ENCODE measurements around the gene CYP4F22.

CYP4F22 gene

GRCh38 chr19:15534957-15535864, 26.9 kb downstream of the CYP4F22 start:
- no peak for DNase-seq (ENCODE audit: low read depth in 2 of 2)

GRCh38 chr19:15536350-15536749, 28.0 kb downstream of the CYP4F22 start:
- DNase-seq (ENCODE audit: low read depth in 2 of 2): no peak

- no peak for DNase-seq (ENCODE audit: low read depth in 2 of 2)
Measured at GRCh38 chr19:15538774-15539173, 30.4 kb downstream of the CYP4F22 start.

GRCh38 chr19:15539638-15540037, 31.3 kb downstream of the CYP4F22 start:
- no peak for DNase-seq (ENCODE audit: low read depth in 2 of 2)

GRCh38 chr19:15540435-15540834, 32.1 kb downstream of the CYP4F22 start:
- no peak for DNase-seq (ENCODE audit: low read depth in 2 of 2)

GRCh38 chr19:15544283-15544682, 36.0 kb downstream of the CYP4F22 start:
- no peak for DNase-seq (ENCODE audit: low read depth in 2 of 2)

GRCh38 chr19:15544970-15545369, 36.6 kb downstream of the CYP4F22 start:
- DNase-seq (ENCODE audit: low read depth in 2 of 2): no peak

GRCh38 chr19:15548648-15549047, 40.3 kb downstream of the CYP4F22 start:
- no peak for DNase-seq (ENCODE audit: low read depth in 2 of 2)

GRCh38 chr19:15549581-15549980, 41.3 kb downstream of the CYP4F22 start:
- no peak for DNase-seq (ENCODE audit: low read depth in 2 of 2)

GRCh38 chr19:15550273-15550672, 41.9 kb downstream of the CYP4F22 start:
- DNase-seq (ENCODE audit: low read depth in 2 of 2): no peak

GRCh38 chr19:15550929-15551292, 42.6 kb downstream of the CYP4F22 start:
- DNase-seq (ENCODE audit: low read depth in 2 of 2): no peak

GRCh38 chr19:15551293-15552004, 43.1 kb downstream of the CYP4F22 start:
- peak; percentile 30 to 47 for DNase-seq (ENCODE audit: low read depth in 2 of 2)

- no peak for DNase-seq (ENCODE audit: low read depth in 2 of 2)
Measured at GRCh38 chr19:15555021-15555420, 46.7 kb downstream of the CYP4F22 start.

GRCh38 chr19:15555759-15556633, 47.7 kb downstream of the CYP4F22 start:
- DNase-seq (ENCODE audit: low read depth in 2 of 2): peak; percentile 89 to 94

- DNase-seq (ENCODE audit: low read depth in 2 of 2): no peak
Measured at GRCh38 chr19:15556634-15557181, 48.4 kb downstream of the CYP4F22 start.

- no peak for DNase-seq (ENCODE audit: low read depth in 2 of 2)
Measured at GRCh38 chr19:15557223-15557622, 48.9 kb downstream of the CYP4F22 start.

- DNase-seq (ENCODE audit: low read depth in 2 of 2): no peak
Measured at GRCh38 chr19:15562145-15562544, 53.8 kb downstream of the CYP4F22 start.

GRCh38 chr19:15562861-15563260, 54.5 kb downstream of the CYP4F22 start:
- no peak for DNase-seq (ENCODE audit: low read depth in 2 of 2)

- DNase-seq (ENCODE audit: low read depth in 2 of 2): no peak
Measured at GRCh38 chr19:15563325-15563794, 55.0 kb downstream of the CYP4F22 start.

- DNase-seq (ENCODE audit: low read depth in 2 of 2): no peak
Measured at GRCh38 chr19:15563931-15564330, 55.6 kb downstream of the CYP4F22 start.

GRCh38 chr19:15564534-15565168, 56.3 kb downstream of the CYP4F22 start:
- DNase-seq (ENCODE audit: low read depth in 2 of 2): no peak
